ENCODE data around the gene CPED1. TPM values are rescaled to one million over a fixed set of nuclear protein-coding genes. Genes with fewer than 3 reads are reported as not detected.

CPED1 gene
- total RNA-seq, 1 experiment from 2014 or later, result 1.8 TPM

DNA sequence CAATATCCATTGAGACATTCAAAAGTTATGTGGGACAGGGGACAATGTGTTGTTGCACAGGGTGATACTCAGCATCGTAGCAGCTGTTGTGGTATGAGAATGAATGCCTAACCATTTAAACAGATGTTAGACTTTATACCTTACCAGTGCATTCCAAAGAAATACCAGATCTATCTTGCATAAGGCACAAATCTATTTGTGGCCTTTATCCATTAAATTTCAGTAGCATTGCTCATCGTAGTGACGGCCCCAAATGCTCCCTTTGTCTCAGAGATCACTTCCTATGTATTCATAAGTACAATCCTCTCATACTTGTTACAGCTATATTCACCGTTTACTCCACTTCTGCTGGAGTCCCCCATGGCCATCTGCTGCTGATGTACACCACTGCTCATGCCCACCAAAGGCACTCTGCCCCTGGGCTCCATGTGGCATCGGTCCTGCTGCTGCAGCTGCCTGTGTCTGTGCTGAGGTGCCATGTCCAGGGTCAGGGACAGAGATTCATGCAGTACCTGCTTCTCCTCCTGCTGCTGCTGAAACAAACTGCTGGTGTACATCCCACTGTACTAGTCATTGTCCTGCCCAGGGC lies 96.3 kb downstream of the CPED1 start:
- H4K20me1 ChIP-seq (ENCODE audit: low read length), result no peaks in the 10 kb centered on the region
- no peaks in the 10 kb centered on the region for H3K9me3 ChIP-seq (ENCODE audit: low read length)
- H3K27ac ChIP-seq (ENCODE audit: low read length), result peak overlapping the region; percentile 67
- H3K9ac ChIP-seq (ENCODE audit: low read length), result no peak overlapping the region
- H3K4me2 ChIP-seq (ENCODE audit: low read length), result peak overlapping the region; percentile 82
- intact Hi-C loops (cut with micrococcal nuclease), result loop anchor here (1.0 to 5.0 kb wide), 3 partner anchors 23 to 278 kb away; partner anchors contain the start of gene TSPAN12
- no TSS peak for BruUV-seq (replicated peaks)
- ATAC-seq (peak; percentile 66), DNase-seq (peak; percentile 92)
- ChIA-PET CTCF (interaction anchor here (1.2 kb wide), 1 partner anchor 96 kb away, joined by 6 read pairs; the partner anchor contains the start of gene CPED1), POLR2A (ENCODE audit: unreplicated experiment) (interaction anchor here (0.7 kb wide), 1 partner anchor 95 kb away, joined by 3 read pairs; no protein-coding TSS in a partner anchor)
- H3K27me3 ChIP-seq (ENCODE audit: low read length), result no peaks in the 10 kb centered on the region
- no peaks in the 10 kb centered on the region for H3K79me2 ChIP-seq (ENCODE audit: low read length)
- peaks cover 56% of the 10 kb centered on the region for H3K4me1 ChIP-seq (ENCODE audit: insufficient read depth, low read length)
- H3K9me2 ChIP-seq (replicated peaks; ENCODE audit: low read length), result no peaks in the 10 kb centered on the region
- H3F3A ChIP-seq (ENCODE audit: low read length, unreplicated experiment), result peaks cover 15% of the 10 kb centered on the region
- H2AFZ ChIP-seq (ENCODE audit: low read length), result peak overlapping the region; percentile 48
- no peaks in the 10 kb centered on the region for H3K36me3 ChIP-seq (ENCODE audit: low read depth, low read length)
- TF ChIP-seq, protein P1, sequence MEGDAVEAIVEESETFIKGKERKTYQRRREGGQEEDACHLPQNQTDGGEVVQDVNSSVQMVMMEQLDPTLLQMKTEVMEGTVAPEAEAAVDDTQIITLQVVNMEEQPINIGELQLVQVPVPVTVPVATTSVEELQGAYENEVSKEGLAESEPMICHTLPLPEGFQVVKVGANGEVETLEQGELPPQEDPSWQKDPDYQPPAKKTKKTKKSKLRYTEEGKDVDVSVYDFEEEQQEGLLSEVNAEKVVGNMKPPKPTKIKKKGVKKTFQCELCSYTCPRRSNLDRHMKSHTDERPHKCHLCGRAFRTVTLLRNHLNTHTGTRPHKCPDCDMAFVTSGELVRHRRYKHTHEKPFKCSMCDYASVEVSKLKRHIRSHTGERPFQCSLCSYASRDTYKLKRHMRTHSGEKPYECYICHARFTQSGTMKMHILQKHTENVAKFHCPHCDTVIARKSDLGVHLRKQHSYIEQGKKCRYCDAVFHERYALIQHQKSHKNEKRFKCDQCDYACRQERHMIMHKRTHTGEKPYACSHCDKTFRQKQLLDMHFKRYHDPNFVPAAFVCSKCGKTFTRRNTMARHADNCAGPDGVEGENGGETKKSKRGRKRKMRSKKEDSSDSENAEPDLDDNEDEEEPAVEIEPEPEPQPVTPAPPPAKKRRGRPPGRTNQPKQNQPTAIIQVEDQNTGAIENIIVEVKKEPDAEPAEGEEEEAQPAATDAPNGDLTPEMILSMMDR (conservative IDR thresholded peaks at IDR 0.05; ENCODE audit: low read depth, low read length), result no peak
- no peak for TF ChIP-seq EZH2phosphoT487 (IDR thresholded peaks at IDR 0.05; ENCODE audit: borderline replicate concordance, low read length)
- no peak for TF ChIP-seq EZH2 (IDR thresholded peaks at IDR 0.05; ENCODE audit: low read length, unreplicated experiment)
- H3K4me3 ChIP-seq (ENCODE audit: low read length), result peak overlapping the region; percentile 47

DNA sequence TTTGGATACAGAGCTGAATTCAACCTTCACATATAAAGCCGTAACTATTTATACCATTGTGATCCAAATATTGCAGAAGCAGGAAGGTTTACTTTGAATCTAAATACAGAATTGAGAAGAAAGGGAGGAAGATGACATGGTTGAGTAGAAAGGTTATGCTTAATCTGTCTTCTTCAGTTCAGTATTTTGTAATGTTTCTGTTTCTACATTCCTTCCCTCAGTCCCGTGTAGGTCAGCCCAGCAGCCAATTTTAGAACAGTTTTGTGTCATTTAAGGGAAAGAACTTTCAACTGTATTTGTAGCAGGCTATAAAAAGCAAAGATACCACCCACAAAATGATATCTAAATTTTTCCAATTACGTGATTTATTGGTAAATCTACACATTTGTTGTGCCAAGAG lies 97.4 kb downstream of the CPED1 start:
- H3K27ac ChIP-seq (ENCODE audit: low read length), result no peak overlapping the region
- ChIA-PET CTCF (no interaction called here), POLR2A (ENCODE audit: unreplicated experiment) (no interaction called here)

More for the DNA sequence above, 97.4 kb downstream of the CPED1 start:
- intact Hi-C loops (cut with micrococcal nuclease), result loop anchor here (2.0 kb wide), 1 partner anchor 279 kb away; no protein-coding TSS in a partner anchor
- DNase-seq (no peak), ATAC-seq (no peak)
- Histone ChIP-seq H3K4me2 (ENCODE audit: low read length) (no peak overlapping the region), H3K79me2 (ENCODE audit: low read length) (no peaks in the 10 kb centered on the region), H4K20me1 (ENCODE audit: low read length) (no peaks in the 10 kb centered on the region), H3K36me3 (ENCODE audit: low read depth, low read length) (no peaks in the 10 kb centered on the region), H3K27me3 (ENCODE audit: low read length) (no peaks in the 10 kb centered on the region), H3F3A (ENCODE audit: low read length, unreplicated experiment) (peaks cover 15% of the 10 kb centered on the region), H3K4me3 (ENCODE audit: low read length) (no peak overlapping the region), H3K9me3 (ENCODE audit: low read length) (no peaks in the 10 kb centered on the region), H2AFZ (ENCODE audit: low read length) (no peak overlapping the region), H3K4me1 (ENCODE audit: insufficient read depth, low read length) (peaks cover 50% of the 10 kb centered on the region), H3K9me2 (replicated peaks; ENCODE audit: low read length) (no peaks in the 10 kb centered on the region), H3K9ac (ENCODE audit: low read length) (no peak overlapping the region)
- TF ChIP-seq EZH2phosphoT487 (IDR thresholded peaks at IDR 0.05; ENCODE audit: borderline replicate concordance, low read length), result no peak
- TF ChIP-seq, protein P1 (conservative IDR thresholded peaks at IDR 0.05; ENCODE audit: low read depth, low read length), result no peak
- no peak for TF ChIP-seq EZH2 (IDR thresholded peaks at IDR 0.05; ENCODE audit: low read length, unreplicated experiment)
- no TSS peak for BruUV-seq (replicated peaks)

Measured in PC-3 (cell line).